Neural crest cell (in vitro differentiated cells): Measurements from ENCODE around the gene TSSK2. TPM values are rescaled to one million over a fixed set of nuclear protein-coding genes. Genes with fewer than 3 reads are reported as not detected.

Source experiments
- DNase-seq: peaks from one replicate; pipeline ENCODE4 v3.0.0; 2021; ENCODE audit warnings: low read depth, mixed read lengths, low spot score
- H3K27ac Mint-ChIP-seq: one replicate; pipeline ENCODE4 v1.8.0; 2021; ENCODE audit warnings: mild to moderate bottlenecking, mixed read lengths; ENCODE audit not compliant: unreplicated experiment
- H3K27me3 Mint-ChIP-seq: 2 replicates; pipeline ENCODE4 v1.8.0; 2021; ENCODE audit warnings: low read depth, mild to moderate bottlenecking, mixed read lengths
- H3K36me3 Mint-ChIP-seq: 2 replicates; pipeline ENCODE4 v1.8.0; 2021; ENCODE audit warnings: low read depth, mild to moderate bottlenecking, mixed read lengths
- H3K4me1 Mint-ChIP-seq: 2 replicates; pipeline ENCODE4 v1.8.0; 2021; ENCODE audit warnings: mixed read lengths
- H3K4me3 Mint-ChIP-seq: one replicate; pipeline ENCODE4 v1.8.0; 2021; ENCODE audit warnings: mild to moderate bottlenecking, mixed read lengths
- H3K9me3 Mint-ChIP-seq: 2 replicates; pipeline ENCODE4 v1.8.0; 2021; ENCODE audit warnings: mixed read lengths
- total RNA-seq: library from RNA; stranded (reverse); gene quantifications from 2 replicates; pipeline ENCODE4 v1.2.1, GENCODE V29; 2021
- TF ChIP-seq, protein P1 (sequence below): fragments of 200-600 bp; sonication (generic); conservative IDR thresholded peaks from 2 replicates; pipeline ENCODE4 v1.5.0; 2021; ENCODE audit warnings: antibody characterized with exemption, mild to moderate bottlenecking

Gene TSSK2
- total RNA-seq, 1 donor from 2014 or later = not detected

DNA sequence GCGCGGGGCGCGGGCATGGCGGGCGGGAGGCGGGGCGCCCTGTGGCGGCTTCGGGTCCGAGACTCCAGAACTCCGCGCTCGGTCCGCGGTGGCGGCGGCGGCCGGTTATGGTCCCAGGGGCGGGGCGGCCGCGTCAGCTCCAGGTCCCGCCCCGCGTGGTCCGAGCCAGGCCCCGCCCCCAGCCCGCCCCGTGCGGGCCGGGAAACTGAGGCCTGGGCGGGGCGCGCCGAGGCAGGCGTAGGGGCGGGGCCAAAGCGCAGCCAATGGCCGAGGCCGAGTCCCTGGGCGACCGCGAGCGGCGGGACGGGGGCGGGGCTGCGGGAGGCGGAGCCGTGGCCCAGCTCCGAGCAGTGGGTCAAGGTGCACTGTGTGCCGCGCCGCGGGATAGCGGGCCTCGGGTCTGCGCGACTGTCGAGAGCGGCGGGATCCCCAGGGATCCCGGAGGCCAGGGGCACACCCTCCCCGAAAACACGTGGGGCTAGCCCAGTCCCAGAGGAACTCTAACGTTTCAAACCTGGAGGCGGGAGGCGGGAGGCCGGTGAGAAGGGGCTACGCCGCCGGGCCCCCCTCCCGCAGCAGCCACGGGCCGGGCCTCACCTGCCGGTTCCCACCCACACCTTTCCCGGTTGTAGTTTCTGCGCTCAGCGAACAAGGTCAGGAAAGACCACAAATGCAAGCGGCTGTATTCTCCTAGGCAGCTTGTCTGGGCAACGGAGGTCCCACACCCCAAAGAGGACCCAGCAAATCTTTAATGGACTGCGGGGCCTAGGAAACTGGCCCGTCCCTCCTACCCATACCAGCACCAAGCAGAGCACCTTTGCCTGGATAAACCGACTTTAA, 47.8 kb downstream of the TSSK2 start, which contains the start of gene SLC25A1:
TSS of gene SLC25A1 (minus strand) at position 80 of the 840 bp plus-strand sequence. CDS start at position 17, 63 bp downstream.
- H3K9me3 Mint-ChIP-seq = no peaks in the 10 kb centered on the region
- H3K4me1 Mint-ChIP-seq = peaks cover 16% of the 10 kb centered on the region
- peak; percentile 86 for DNase-seq
- no peak within 1 kb of the TSS for H3K27ac Mint-ChIP-seq
- peaks cover 3% of the 10 kb centered on the region for H3K27me3 Mint-ChIP-seq
- TF ChIP-seq, protein P1, sequence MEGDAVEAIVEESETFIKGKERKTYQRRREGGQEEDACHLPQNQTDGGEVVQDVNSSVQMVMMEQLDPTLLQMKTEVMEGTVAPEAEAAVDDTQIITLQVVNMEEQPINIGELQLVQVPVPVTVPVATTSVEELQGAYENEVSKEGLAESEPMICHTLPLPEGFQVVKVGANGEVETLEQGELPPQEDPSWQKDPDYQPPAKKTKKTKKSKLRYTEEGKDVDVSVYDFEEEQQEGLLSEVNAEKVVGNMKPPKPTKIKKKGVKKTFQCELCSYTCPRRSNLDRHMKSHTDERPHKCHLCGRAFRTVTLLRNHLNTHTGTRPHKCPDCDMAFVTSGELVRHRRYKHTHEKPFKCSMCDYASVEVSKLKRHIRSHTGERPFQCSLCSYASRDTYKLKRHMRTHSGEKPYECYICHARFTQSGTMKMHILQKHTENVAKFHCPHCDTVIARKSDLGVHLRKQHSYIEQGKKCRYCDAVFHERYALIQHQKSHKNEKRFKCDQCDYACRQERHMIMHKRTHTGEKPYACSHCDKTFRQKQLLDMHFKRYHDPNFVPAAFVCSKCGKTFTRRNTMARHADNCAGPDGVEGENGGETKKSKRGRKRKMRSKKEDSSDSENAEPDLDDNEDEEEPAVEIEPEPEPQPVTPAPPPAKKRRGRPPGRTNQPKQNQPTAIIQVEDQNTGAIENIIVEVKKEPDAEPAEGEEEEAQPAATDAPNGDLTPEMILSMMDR = no peak
- H3K36me3 Mint-ChIP-seq = no peaks in the 10 kb centered on the region
- H3K4me3 Mint-ChIP-seq = peak within 1 kb of the TSS; percentile 89

DNA sequence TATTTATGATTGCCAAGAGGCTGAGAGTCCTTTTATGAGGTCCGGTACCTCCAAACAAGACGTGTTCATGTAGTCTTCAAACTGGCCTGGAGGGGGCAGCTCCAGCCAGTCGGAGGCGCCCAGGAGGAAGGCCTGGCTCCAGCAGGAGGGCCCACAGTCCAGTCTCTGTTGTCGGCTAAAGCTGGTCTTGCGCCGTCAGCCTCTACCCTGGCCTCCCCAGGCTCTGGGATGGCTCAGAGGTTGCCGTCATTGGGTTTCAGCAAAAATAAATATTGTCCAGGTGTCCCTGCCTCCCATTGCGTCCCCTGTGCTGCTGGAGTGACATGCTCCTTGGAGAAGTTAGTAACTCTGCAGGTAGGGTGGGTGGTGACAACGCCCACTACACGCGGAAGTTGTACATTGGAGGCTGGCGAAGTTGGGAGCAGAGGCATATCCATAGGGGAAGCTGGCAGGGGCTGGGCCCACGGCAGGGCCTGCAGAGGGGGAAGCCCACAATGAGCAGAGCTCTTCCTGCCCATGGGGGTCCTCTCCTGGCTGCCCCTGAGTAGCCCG, 48.5 kb downstream of the TSSK2 start:
- H3K4me1 Mint-ChIP-seq = peaks cover 16% of the 10 kb centered on the region
- no peaks in the 10 kb centered on the region for H3K9me3 Mint-ChIP-seq
- H3K4me3 Mint-ChIP-seq = peak overlapping the region; percentile 89
- peak; percentile 63 for DNase-seq
- H3K27ac Mint-ChIP-seq = no peak overlapping the region
- no peaks in the 10 kb centered on the region for H3K36me3 Mint-ChIP-seq
- TF ChIP-seq, protein P1 = peak; percentile 80
- peaks cover 3% of the 10 kb centered on the region for H3K27me3 Mint-ChIP-seq

DNA sequence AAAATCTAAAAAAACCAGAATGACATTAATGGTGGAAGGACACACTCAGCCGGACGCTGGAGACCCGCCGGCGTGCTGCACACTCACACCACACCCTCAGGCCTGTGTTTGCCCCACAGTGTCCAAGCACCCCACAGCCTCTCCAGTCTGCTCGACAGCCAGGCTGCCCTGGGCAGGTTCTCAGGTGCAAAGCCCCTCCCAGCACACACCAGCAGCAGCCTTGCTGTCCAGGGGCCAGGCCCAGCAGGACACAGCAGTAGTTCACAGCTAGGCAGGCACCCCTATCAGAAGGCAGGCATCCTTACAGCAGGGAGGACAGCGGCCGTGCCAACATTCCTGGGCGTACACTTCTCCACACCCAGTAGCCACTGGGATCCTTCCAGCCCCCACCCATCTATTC, 49.1 kb downstream of the TSSK2 start:
- no peak overlapping the region for H3K27ac Mint-ChIP-seq
- TF ChIP-seq, protein P1 = no peak
- DNase-seq = no peak
- H3K9me3 Mint-ChIP-seq = no peaks in the 10 kb centered on the region
- H3K36me3 Mint-ChIP-seq = no peaks in the 10 kb centered on the region
- H3K4me3 Mint-ChIP-seq = no peak overlapping the region
- H3K4me1 Mint-ChIP-seq = peaks cover 16% of the 10 kb centered on the region
- peaks cover 3% of the 10 kb centered on the region for H3K27me3 Mint-ChIP-seq

DNA sequence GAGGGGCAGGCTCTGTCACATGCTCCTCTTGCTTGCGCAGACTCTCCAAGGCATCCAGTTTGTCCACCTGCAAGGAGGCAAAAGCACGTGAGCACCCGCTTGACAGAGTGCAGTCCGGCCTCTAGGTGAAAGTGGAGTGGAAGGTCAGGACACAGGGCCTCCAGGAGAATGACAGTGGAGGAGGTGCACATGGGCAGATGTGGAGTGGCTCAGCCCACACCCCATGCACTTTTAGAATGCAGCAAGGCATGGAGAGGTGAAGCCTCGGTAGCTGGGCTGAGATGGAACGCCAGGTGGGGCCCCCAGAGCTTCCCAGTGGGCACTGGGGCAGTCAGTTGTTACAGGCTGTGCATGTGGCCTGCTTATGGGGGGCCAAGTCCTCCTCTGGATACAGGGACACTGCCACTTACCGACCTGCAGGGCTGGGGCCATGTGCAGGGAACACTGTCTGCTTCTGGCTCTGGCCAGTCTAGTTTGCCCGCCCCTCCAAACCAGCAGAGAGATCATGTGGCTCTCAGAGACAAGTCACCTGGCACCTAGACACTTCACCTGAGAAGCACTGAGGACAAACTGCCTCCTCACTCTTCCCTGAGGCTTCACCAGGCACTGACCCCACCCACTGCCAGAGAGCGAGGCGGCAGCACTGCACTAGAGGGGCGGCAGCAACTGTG, 49.8 kb downstream of the TSSK2 start:
- Mint-ChIP-seq H3K4me1 (peaks cover 14% of the 10 kb centered on the region), H3K27me3 (peaks cover 3% of the 10 kb centered on the region), H3K4me3 (peak overlapping the region; percentile 73), H3K27ac (no peak overlapping the region), H3K36me3 (no peaks in the 10 kb centered on the region), H3K9me3 (no peaks in the 10 kb centered on the region)
- TF ChIP-seq, protein P1 = no peak
- no peak for DNase-seq

DNA sequence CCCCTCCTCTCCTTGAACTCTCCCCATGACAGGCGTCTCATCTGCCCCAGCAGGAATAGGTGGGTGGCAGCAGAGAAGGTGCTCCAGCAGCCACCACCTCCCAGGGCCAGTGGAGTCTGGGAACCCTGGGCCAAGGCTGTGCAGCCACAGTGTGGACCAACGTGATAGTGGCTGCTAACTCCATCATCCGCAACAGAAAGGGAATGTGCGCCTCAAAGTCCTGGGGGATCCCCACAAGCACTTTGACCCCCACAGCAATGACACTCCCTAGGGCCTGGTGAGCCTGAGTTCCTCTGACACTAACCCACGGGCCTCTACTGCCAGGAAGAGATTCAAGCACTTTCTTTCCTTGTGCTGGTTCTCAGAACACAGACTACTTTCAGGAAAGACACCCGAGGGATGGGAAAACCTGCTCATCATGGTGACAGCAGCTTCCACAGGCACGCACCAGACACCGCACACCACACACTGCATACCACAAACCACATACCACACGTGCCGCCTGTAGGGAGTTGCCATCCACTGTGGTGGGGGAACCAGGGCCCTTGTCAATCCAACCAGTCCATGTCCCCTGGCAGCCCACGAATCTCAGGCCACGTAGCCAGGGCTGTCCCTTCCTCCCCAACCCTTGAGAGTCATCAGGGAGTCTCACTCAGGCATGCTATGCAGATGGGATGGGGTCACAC, 50.8 kb downstream of the TSSK2 start:
- peaks cover 8% of the 10 kb centered on the region for H3K4me1 Mint-ChIP-seq
- H3K4me3 Mint-ChIP-seq = peak overlapping the region; percentile 73
- no peak overlapping the region for H3K27ac Mint-ChIP-seq

More for the DNA sequence above, 50.8 kb downstream of the TSSK2 start:
- DNase-seq = no peak
- TF ChIP-seq, protein P1 = no peak
- Mint-ChIP-seq H3K27me3 (peaks cover 3% of the 10 kb centered on the region), H3K36me3 (no peaks in the 10 kb centered on the region), H3K9me3 (no peaks in the 10 kb centered on the region)
